Endometrium (tissue), 2 donors: ENCODE measurements around the gene GPR162.
A peak's percentile ranks its signal among the peaks of the same experiment; 100 is the strongest.

Experiments
- FAIRE-seq: peaks from 2 replicates; lab custom pipeline; 2012; peaks lifted over from hg19 to GRCh38; lab: Jason Lieb, UNC
- donor health status: control.
- donor health status: control.

Gene GPR162

DNA sequence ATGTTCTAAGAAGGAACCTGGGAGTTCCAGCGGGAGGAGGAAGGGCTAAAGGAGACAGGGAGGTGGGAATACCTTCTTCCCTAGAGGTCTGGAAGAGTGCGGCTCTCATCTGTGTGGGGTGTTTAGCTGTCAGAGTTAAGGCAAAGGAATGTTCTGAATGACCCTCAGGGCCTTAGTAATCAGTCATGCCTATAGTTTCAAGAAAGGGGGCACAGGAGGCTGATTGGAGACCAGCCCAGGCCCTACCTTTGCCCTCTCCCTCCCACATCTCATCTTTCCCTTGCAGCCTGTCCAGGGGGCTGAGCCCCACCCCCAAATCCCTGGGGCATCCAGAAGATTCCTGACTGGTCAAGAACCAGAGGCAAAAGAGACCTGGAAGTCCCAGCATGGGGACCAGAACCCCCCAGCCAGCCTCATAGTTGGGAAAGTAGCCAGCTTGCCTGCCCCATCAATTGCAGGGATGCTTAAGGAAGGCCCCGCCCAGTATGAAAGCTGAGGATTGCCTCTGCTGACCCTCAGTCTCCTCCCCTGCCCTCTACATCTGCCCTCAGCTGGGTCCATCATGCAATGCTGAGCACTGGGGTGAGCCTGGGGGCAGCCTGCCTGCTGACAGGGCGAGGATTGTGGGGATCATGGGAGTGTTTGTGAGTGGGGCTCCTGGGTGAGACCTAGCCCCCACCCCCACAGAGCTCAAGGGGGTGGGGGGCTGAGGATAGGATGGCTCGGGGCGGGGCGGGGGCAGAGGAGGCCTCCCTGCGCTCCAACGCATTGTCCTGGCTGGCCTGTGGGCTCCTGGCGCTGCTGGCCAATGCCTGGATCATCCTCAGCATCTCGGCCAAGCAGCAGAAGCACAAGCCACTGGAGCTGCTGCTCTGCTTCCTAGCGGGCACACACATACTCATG is 1.8 kb downstream of the GPR162 start:
- FAIRE-seq, result no peak

DNA sequence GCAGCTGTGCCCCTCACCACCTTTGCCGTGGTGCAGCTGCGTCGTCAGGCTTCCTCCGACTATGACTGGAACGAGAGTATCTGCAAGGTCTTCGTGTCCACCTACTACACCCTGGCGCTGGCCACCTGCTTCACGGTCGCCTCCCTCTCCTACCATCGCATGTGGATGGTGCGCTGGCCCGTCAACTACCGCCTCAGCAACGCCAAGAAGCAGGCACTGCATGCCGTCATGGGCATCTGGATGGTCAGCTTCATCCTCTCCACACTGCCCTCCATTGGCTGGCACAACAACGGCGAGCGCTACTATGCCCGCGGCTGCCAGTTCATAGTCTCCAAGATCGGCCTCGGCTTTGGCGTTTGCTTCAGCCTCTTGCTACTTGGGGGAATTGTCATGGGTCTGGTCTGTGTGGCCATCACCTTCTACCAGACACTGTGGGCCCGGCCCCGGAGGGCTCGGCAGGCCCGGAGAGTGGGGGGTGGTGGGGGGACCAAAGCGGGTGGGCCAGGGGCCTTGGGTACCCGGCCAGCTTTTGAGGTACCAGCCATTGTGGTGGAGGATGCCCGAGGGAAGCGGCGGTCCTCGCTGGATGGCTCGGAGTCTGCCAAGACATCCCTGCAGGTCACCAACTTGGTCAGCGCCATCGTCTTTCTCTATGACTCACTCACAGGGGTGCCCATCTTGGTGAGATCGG is 2.6 kb downstream of the GPR162 start:
- no peak for FAIRE-seq

DNA sequence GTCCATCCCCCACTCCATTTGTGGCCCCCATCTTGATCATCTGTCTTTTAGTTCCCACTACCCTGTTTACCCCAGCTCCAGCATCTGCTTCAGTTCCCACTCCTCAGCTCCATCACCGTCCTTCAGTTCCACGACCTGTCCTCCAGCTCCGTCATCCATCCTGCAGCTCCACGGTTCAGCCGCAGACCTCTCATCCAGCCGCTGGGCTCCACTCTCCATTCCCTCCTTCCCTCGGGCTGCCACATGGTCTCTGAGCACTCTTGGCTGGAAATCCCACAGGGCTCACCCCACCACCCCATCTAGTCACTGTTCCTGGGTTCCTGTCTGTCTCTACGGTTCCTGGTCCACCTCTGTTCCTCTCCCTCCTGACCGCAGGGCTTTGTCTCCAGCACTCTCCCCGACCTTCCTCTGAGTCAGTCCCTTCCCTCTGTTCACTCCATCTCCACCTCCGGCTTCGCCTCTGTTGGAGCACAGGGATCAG is 3.3 kb downstream of the GPR162 start:
- no peak for FAIRE-seq

DNA sequence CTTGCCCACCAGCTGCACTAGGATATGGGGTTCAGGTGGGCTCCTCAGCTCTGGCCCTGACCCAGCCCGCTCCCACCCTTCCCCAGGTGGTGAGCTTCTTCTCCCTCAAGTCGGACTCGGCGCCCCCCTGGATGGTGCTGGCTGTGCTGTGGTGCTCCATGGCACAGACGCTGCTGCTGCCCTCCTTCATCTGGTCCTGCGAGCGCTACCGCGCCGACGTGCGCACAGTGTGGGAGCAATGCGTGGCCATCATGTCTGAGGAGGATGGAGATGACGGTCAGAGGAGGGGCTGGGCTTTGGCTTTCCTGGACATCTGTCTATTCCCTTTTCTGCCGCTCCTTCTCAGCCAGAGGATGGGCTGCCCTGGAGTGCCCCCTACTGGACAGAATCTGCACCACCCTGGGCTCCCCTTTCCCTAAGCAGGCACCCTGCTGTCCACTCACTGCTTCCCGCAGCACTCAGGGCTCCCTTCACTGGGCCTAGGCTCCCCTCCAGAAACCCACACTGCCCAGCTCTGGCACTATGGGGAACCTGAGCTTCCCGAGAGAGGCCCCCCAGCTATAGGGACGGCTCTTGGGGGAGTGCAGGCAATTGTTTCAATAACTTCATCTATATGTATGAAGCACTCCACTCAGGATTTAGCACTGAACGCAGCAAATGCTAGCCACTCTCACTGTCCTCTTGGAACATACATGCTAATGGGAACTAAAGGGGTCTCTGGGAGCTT is 3.9 kb downstream of the GPR162 start:
- no peak for FAIRE-seq

DNA sequence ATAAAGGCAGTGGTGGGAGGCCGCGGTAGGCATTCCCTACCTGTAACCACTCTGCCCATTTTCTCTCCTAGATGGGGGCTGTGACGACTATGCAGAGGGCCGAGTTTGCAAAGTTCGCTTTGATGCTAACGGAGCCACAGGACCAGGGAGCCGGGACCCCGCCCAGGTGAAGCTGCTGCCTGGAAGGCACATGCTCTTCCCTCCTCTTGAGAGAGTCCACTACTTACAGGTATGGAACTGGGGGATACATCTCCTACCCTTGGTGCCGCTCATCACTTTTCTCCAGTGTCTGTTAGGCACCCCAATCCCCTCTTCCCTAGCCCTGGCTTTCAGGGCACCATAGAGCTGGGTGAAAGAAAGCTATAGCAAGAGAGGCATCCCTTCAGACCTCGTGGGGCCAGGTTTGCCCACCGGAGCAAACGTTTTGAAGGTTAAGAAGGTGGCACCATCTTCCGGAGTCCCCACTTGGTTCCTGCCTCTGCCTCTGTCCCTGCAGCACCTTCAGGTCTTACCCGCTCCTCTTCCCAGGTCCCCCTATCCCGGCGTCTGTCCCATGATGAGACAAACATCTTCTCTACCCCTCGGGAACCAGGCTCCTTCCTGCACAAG is 4.6 kb downstream of the GPR162 start:
- no peak for FAIRE-seq

DNA sequence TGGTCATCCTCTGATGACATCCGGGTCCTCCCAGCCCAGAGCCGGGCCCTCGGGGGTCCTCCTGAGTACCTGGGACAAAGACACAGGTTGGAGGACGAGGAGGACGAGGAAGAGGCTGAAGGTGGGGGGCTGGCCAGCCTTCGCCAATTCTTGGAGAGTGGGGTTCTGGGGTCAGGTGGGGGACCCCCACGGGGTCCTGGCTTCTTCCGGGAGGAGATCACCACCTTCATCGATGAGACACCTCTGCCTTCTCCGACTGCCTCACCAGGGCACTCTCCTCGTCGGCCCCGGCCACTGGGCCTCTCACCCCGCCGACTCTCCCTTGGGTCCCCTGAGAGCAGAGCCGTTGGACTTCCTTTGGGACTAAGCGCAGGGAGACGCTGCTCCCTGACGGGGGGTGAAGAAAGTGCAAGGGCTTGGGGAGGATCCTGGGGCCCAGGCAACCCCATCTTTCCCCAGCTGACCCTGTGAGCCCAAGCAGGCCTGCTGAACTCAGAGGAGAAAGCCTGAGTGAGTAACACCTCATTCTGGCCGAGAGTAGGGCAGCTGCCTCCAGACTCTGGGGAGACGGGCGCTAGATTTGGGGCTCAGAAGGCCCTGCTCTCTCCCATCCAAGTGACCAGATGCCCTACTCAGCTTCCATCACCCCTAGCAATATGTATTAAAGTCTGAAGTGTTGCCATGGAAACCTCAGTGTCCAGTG is 5.3 kb downstream of the GPR162 start:
- no peak for FAIRE-seq

DNA sequence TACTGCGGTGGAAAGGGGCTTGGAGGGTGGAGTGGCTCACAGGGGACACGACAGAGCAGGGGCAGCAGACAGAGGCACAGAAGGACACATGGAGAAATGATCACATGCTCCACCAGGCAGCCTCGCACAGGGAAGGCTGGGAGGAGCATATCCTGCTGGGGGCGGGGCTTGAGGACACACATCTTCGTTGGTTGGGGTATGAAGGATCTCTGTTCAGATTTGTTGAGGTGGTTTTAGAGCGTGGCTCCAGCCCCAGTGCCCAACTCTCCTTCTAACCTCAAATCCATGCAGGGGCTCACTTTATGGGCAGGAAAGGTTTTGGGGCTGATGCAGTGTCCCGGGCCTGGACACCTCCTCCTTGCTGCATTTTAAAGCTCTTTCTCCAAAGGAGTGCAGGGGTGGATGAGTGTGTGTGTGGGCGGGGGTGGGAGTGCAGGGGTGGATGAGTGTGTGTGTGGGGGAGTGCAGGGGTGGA is 5.9 kb downstream of the GPR162 start:
- peak; percentile 50 for FAIRE-seq

DNA sequence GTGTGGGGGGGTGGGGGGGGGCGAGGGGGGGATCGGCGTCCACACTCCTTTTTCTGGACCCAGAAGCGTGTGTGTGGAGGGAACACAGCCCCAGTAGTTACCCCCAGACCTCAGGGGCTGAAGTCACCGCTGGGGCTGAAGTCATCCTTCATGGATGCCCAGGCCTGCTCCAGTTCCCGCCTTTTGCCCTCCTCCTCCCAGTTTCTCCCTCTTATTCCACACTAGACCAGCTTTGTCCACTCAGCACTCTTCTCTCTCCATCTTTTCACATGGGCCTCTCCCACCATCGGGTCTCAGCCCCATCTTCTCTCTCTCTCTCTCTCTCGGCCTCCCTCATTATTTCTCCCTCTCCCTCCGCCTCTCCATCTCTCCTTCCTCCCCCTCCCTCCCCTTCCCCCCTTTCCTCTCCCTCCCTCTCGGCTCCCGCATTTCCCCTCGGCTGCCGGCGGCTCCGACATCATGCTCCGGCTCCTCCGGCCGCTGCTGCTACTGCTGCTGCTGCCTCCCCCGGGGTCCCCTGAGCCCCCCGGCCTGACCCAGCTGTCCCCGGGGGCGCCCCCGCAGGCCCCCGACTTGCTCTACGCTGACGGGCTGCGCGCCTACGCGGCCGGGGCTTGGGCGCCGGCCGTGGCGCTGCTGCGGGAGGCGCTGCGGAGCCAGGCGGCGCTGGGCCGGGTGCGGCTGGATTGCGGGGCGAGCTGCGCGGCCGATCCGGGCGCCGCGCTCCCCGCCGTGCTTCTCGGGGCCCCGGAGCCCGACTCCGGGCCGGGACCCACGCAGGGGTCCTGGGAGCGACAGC is 6.6 kb downstream of the GPR162 start, which contains the start of gene P3H3:
Gene P3H3, plus strand, starts transcription at position 426 of the 799 bp plus-strand sequence. Its CDS starts 34 bp downstream, at position 460.
- no peak for FAIRE-seq

DNA sequence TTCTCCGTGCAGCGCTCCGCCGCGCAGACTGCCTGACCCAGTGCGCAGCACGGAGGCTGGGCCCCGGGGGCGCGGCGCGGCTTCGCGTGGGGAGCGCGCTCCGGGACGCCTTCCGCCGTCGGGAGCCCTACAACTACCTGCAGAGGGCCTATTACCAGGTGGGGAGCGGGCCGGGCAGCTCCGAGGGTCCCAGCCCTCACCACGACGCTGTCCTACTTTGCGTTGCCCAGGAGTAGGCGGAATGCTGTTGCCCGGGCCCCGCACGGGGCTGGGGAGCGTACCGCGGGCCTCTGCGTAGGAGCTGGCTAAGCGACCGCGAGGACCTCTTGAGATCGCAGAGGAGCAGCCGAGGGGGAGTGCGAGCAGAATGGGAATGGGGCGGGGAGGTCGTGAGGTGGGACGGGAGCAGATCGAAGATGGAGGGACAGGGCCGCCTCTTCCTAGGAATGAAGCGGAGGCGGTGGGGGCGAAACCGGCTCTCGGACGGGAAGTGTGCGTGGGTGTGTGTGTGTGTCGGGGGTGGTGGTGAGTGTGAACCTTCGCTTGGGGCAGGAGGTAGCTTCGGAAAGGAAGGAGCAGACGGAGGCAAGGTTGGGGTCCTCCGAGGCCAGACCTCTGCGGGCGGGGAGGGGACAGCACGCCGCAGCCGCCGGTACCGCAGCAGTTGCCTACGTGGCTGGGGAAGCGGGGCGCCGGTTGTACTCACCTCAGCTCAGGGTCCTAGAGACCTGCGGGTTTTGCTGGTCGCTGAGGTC is 7.3 kb downstream of the GPR162 start:
- no peak for FAIRE-seq

DNA sequence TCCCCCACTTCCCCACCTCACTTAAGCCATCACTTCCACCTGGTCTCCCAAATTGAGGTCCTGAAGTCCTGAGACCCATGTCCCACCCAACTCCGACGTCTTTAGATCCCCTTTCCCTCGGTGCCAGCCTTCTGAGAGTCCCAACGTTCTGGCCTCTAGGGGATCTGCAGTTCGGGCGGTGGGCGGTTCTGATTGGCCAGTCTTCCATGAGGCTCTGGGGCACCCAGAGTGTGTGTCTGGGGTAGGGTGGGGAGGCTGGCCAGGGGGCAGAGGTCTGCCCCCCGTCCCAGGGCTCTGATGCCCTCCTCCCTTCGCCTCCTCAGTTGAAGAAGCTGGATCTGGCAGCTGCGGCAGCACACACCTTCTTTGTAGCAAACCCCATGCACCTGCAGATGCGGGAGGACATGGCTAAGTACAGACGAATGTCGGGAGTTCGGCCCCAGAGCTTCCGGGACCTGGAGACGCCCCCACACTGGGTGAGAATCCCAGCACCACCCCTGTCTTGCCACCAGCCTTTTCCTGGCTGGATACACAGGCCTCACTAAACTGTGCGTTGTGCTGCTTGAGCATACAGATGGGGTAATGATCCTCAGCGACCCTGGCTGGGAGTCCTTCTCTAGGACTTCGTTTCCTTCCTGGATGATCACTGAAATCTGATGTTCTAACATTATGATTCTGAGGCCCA is 8.1 kb downstream of the GPR162 start:
- no peak for FAIRE-seq

DNA sequence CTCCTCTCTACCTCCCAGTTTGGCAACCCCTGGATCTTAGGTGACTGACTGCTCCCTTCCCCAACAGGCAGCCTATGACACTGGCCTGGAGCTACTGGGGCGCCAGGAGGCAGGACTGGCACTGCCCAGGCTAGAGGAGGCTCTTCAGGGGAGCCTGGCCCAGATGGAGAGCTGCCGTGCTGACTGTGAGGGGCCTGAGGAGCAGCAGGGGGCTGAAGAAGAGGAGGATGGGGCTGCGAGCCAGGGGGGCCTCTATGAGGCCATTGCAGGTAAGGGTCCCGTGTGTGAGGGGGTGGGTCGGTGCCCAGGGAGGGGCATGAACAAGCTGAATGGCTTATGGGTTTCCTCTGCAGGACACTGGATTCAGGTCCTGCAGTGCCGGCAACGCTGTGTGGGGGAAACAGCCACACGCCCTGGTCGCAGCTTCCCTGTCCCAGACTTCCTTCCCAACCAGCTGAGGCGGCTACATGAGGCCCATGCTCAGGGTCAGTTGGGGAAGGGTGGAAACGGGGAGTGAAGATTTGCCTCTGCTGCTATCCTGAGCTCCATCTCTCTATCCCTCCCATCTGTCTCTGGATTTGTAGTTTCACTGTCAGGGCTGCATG is 8.8 kb downstream of the GPR162 start:
- FAIRE-seq, result no peak

DNA sequence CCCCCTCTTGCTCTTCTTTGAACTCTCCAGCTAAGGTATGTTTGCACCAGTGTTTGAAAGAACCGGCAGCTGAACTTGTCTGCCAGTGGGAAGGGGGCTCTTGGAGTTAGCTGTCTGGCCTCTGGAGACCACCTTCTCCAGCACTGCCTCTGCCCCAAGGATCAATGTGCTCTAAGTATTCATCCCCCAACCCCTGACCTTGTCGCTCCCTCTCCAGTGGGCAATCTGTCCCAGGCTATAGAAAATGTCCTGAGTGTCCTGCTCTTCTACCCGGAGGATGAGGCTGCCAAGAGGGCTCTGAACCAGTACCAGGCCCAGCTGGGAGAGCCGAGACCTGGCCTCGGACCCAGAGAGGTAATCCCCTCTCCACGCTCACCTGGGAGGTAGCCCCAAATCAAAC is 9.4 kb downstream of the GPR162 start:
- FAIRE-seq, result no peak

DNA sequence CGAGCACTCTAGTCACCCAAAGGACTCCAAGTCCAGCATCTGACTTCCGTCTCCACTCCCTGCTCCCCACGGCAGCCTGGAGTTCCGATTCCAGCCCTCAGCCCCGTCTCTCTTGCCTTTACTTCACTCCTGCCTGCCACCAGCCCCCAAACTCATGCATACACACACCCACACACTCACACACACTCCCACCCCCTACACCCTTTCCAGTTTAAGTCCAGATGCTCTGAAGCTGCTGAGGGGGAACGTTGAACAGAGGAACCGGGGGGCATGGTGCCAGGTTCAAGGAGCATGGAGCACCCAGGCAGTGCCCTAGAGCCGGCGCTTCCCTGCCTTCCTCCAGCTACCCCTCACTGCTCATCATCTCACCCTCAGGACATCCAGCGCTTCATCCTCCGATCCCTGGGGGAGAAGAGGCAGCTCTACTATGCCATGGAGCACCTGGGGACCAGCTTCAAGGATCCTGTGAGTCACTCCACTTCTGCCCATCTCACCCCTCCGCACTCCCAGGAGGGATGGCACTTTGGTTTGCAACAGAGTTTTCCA is 9.9 kb downstream of the GPR162 start:
- no peak for FAIRE-seq

DNA sequence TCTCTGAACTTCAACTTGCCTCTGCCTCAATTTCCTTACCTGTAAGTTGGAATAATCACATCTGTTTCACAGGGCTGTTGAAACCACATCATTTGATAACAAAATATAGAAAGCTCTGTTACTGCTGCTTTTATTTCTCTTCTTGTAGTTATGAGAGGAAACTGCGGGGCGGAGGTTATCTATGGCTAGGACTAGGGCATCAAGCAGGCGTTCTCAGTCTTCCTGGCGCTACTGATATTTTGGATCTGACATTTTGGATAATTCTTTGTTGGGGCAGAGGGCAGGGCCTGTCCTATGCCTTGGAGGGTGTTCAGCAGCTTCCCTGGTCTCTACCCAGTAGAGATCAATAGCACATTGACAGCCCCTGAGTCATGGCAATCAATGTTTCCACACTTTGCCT is 10.5 kb downstream of the GPR162 start:
- no peak for FAIRE-seq

DNA sequence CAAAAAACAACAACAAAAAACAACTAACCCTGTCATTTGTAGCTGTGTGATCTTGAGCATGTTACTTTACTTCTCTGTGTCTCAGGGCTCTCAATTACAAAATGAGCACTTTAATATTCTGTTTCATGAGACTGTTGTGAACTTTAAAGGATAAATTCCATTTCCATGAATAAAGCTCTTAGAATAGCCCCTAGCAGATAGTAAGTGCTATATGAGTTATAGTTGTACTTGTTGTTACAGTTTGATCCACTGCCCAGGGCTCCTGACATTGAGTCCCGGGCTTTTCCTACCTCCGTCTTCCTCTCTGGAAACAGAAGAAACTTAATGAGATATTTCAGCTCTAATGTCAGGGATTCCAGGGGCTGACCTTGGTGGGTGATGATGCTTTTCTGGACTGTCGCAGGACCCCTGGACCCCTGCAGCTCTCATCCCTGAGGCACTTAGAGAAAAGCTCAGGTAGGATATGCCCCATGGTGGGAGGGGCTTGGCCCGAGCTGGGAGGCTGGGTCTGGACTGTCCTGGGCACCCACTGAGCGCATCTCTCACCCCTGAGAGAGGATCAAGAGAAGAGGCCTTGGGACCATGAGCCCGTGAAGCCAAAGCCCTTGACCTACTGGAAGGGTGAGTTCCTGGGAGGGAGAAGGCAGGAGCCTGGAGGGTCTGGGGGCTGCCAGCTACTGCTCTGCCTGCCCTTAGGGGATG is 11.7 kb downstream of the GPR162 start:
- no peak for FAIRE-seq

DNA sequence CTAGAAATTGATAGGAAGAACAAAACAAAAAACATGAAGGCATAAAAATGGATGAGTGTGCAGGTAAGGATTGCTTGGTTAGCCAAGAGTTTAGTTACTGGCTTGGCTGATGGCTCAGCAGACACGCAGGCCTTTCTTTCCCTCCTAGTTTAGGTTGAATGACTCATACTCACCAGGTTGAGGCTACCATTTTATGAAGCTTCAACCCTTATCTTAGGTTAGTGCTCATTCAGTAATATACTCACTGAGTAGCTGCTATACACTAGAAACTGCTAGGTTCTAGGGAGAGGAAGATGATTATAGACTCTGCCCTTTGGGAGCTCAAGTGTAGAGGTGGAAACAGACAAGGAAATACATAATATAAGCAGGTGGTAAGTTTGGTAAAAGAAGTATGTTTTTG is 12.6 kb downstream of the GPR162 start:
- no peak for FAIRE-seq

DNA sequence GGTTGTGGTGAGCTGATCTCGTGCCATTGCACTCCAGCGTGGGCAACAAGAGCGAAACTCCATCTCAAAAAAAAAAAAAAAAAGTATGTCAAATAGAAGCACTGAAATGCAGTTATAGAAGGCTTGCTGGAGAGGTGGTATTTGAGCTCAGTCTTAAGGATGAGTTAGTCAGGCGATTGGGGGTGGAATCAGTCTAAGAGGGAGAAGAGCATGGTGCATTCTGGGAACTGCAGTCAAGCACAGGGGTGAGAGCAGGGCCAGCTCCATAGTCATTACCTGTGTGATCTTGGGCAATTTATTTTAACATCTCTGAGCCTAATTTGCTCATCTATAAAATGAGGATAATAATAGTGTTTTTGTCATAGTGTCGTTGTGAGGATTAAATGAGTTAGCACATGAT is 13.3 kb downstream of the GPR162 start:
- FAIRE-seq, result no peak

DNA sequence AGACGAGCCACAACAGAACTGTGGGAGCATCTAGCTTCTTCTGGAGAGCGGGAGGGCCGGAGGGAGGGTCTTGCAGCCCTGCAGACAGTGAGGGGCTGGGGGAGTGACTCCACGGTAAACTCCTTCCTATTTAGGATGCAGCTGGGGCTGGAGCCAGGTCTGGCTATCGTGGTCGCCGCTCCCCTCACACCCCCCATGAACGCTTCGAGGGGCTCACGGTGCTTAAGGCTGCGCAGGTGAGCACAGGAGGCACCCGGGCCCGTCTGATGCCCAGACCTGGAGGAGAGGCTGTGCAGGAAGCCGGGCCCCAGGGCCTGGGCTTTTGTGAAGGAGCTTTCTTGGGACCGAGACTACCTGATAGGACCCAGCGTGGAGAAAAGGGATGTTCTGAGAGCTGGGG is 15.2 kb downstream of the GPR162 start:
- no peak for FAIRE-seq
